A549 (cell line): Measurements from ENCODE around the gene JARID2. TPM values are rescaled to one million over a fixed set of nuclear protein-coding genes. Genes with fewer than 3 reads are reported as not detected.

Experiments
- ATAC-seq, 2 experiments: fragments of 200-7000 bp in 1 of 2; fragments of >200 bp in 1 of 2; cut with Nextera tagmentation in 1 of 2; cut with Tn5 transposase in 1 of 2; 3 replicates each; pipeline versions ENCODE4 v1.8.0 to v1.9.1; 2018 to 2020; ENCODE audit warnings: mild to moderate bottlenecking in 1 of 2, moderate library complexity in 1 of 2
- CTCF ChIA-PET: fragments of 300-600 bp; sonication (Branson Sonifier 250); formaldehyde crosslinking; extraction: SDS; loops from one replicate; lab custom pipeline; 2021; ENCODE audit warnings: antibody characterized with exemption, inconsistent platforms; lab: Yijun Ruan, JAX
- POLR2A ChIA-PET: fragments of 350-600 bp; formaldehyde crosslinking; extraction: SDS; loops from one replicate; lab custom pipeline; 2021; ENCODE audit warnings: antibody characterized with exemption, inconsistent platforms; lab: Yijun Ruan, JAX
- DNase-seq, 2 experiments: peaks; one replicate each; pipeline versions ENCODE4 v3.0.0 to v3.0.0-alpha.2; 2011 to 2016; ENCODE audit warnings: low read depth in 1 of 2, low spot score in 1 of 2
- FAIRE-seq: peaks from 2 replicates; lab custom pipeline; 2011; peaks lifted over from hg19 to GRCh38; lab: Jason Lieb, UNC
- H3K27ac ChIP-seq, 2 experiments: fragments of >200 bp; sonication (Bioruptor Twin); formaldehyde crosslinking; 3 replicates each; pipeline ENCODE4 v1.5.1; 2016 to 2017
- H3K4me1 ChIP-seq: fragments of >200 bp; sonication (Bioruptor Twin); formaldehyde crosslinking; 3 replicates; pipeline ENCODE4 v1.6.1; 2016
- H3K4me2 ChIP-seq: fragments of >200 bp; sonication (Bioruptor Twin); formaldehyde crosslinking; 3 replicates; pipeline ENCODE4 v1.6.1; 2016
- H3K4me3 ChIP-seq: fragments of >200 bp; sonication (Bioruptor Twin); formaldehyde crosslinking; 3 replicates; pipeline ENCODE4 v1.5.1; 2016
- H3K9me3 ChIP-seq: fragments of >200 bp; sonication (Bioruptor Twin); formaldehyde crosslinking; 3 replicates; pipeline ENCODE4 v1.6.1; 2016
- CBX8 ChIP-seq: fragments of 200-600 bp; sonication (generic); IDR thresholded peaks from 2 replicates; pipeline ENCODE4 v1.6.1; 2016
- CEBPB ChIP-seq, 2 experiments: fragments of >200 bp in 1 of 2; sonication (Bioruptor Twin) in 1 of 2; formaldehyde crosslinking in 1 of 2; IDR thresholded peaks; 2 replicates each; pipeline ENCODE4 v1.6.1; 2012 to 2016
- CHD2 ChIP-seq: fragments of 150-350 bp; IDR thresholded peaks from 2 replicates; pipeline ENCODE4 v1.6.1; 2014; ENCODE audit warnings: low read length; ENCODE audit not compliant: partially characterized antibody
- CHD4 ChIP-seq: fragments of 200-600 bp; sonication (generic); IDR thresholded peaks from 2 replicates; pipeline ENCODE4 v1.6.1; 2016; ENCODE audit warnings: antibody characterized with exemption, mild to moderate bottlenecking, borderline replicate concordance
- EP300 ChIP-seq, 2 experiments: fragments of >200 bp; sonication (Bioruptor Twin); formaldehyde crosslinking; IDR thresholded peaks; 2 replicates in 1 of 2; 3 replicates in 1 of 2; pipeline ENCODE4 v1.6.1; 2016 to 2017
- FOSB ChIP-seq: fragments of 250-450 bp; sonication (Bioruptor Pico); IDR thresholded peaks from 2 replicates; pipeline ENCODE4 v1.5.0; 2020; ENCODE audit warnings: mild to moderate bottlenecking, moderate library complexity
- FOSL2 ChIP-seq, 2 experiments: fragments of 450-650 bp in 1 of 2; fragments of >200 bp in 1 of 2; sonication (Bioruptor Twin) in 1 of 2; formaldehyde crosslinking; IDR thresholded peaks; 2 replicates each; pipeline versions ENCODE4 v1.5.0 to v1.6.1; 2016 to 2020; ENCODE audit warnings: mild to moderate bottlenecking in 1 of 2, moderate library complexity in 1 of 2
- HOXB13 ChIP-seq: fragments of 250-450 bp; sonication (Bioruptor Pico); IDR thresholded peaks from 2 replicates; pipeline ENCODE4 v1.5.0; 2020; ENCODE audit warnings: low read depth, mild to moderate bottlenecking, moderate library complexity
- JUNB ChIP-seq: fragments of >200 bp; sonication (Bioruptor Twin); formaldehyde crosslinking; IDR thresholded peaks from 2 replicates; pipeline ENCODE4 v1.6.1; 2016
- KDM1A ChIP-seq: fragments of 200-600 bp; sonication (generic); IDR thresholded peaks from 2 replicates; pipeline ENCODE4 v1.6.1; 2016; ENCODE audit warnings: low read depth, mild to moderate bottlenecking
- MAZ ChIP-seq: fragments of 150-350 bp; IDR thresholded peaks from 2 replicates; pipeline ENCODE4 v1.6.1; 2014; ENCODE audit warnings: antibody characterized with exemption, low read depth, low read length, borderline replicate concordance
- NFE2L2 ChIP-seq: fragments of 150-350 bp; conservative IDR thresholded peaks from 2 replicates; pipeline ENCODE4 v1.6.1; 2014; ENCODE audit warnings: low read length
- NPAS2 ChIP-seq: fragments of 250-450 bp; sonication (Bioruptor Pico); IDR thresholded peaks from 2 replicates; pipeline ENCODE4 v1.8.0; 2022; ENCODE audit warnings: mild to moderate bottlenecking, moderate library complexity, borderline replicate concordance
- NR3C1 ChIP-seq: fragments of >200 bp; sonication (Bioruptor Twin); formaldehyde crosslinking; IDR thresholded peaks from 3 replicates; pipeline ENCODE4 v1.6.1; 2017
- POLR2A ChIP-seq: IDR thresholded peaks from 2 replicates; pipeline ENCODE4 v1.6.1; 2012; ENCODE audit warnings: mild to moderate bottlenecking, low read length
- POLR2AphosphoS2 ChIP-seq: conservative IDR thresholded peaks from 2 replicates; pipeline ENCODE4 v1.6.1; 2012; ENCODE audit warnings: low read length, improper control_type of control experiment, inconsistent platforms
- RAD21 ChIP-seq, 2 experiments: fragments of >200 bp in 1 of 2; sonication (Bioruptor Twin) in 1 of 2; formaldehyde crosslinking in 1 of 2; IDR thresholded peaks in 1 of 2; conservative IDR thresholded peaks in 1 of 2; 2 replicates in 1 of 2; 3 replicates in 1 of 2; pipeline ENCODE4 v1.6.1; 2012 to 2018; ENCODE audit warnings: inconsistent platforms in 1 of 2
- RARB ChIP-seq: fragments of 250-450 bp; sonication (Bioruptor Pico); IDR thresholded peaks from 2 replicates; pipeline ENCODE4 v1.8.0; 2021; ENCODE audit warnings: mild to moderate bottlenecking, moderate library complexity
- RCOR1 ChIP-seq: fragments of 150-350 bp; IDR thresholded peaks from 2 replicates; pipeline ENCODE4 v1.6.1; 2014; ENCODE audit warnings: antibody characterized with exemption, low read length, low read depth
- SMC3 ChIP-seq: fragments of >200 bp; sonication (Bioruptor Twin); formaldehyde crosslinking; IDR thresholded peaks from 3 replicates; pipeline ENCODE4 v1.6.1; 2018; ENCODE audit warnings: inconsistent platforms
- TP53 ChIP-seq: fragments of 250-450 bp; sonication (Bioruptor Pico); IDR thresholded peaks from 2 replicates; pipeline ENCODE4 v1.5.0; 2021; ENCODE audit warnings: mild to moderate bottlenecking, moderate library complexity
- ZFP36 ChIP-seq: fragments of 450-650 bp; IDR thresholded peaks from 2 replicates; pipeline ENCODE4 v1.6.1; 2014; ENCODE audit warnings: borderline replicate concordance; ENCODE audit not compliant: partially characterized antibody
- ZNF302 ChIP-seq: fragments of 250-450 bp; sonication (Bioruptor Pico); IDR thresholded peaks from 2 replicates; pipeline ENCODE4 v1.9.0; 2021; ENCODE audit warnings: inconsistent platforms, mild to moderate bottlenecking, moderate library complexity
- ZSCAN20 ChIP-seq: fragments of 250-450 bp; sonication (Bioruptor Pico); IDR thresholded peaks from 2 replicates; pipeline ENCODE4 v1.8.0; 2022; ENCODE audit warnings: mild to moderate bottlenecking, moderate library complexity
- WGBS: methylation state at CpG from one replicate; pipeline ENCODE4 v1.1.6; 2017; ENCODE audit errors: missing lambda C conversion rate; 5-methylcytosine and 5-hydroxymethylcytosine counted together
- polyA plus RNA-seq, 4 experiments: library from polyadenylated mRNA; depleted of rRNA in 3 of 4; stranded (reverse); fragments of >200 nt; fragmentation: RNase III in 1 of 4; extraction: RNeasy Plus Mini Kit Qiagen cat#74134 plus additional on column Dnase treatment in 1 of 4; gene quantifications; 2 replicates in 3 of 4; 3 replicates in 1 of 4; pipeline ENCODE4 v1.2.3, GENCODE V29; 2011 to 2017
- TF ChIP-seq, protein P1 (sequence below): IDR thresholded peaks from 2 replicates; pipeline ENCODE4 v1.6.1; 2012; ENCODE audit warnings: low read depth, borderline replicate concordance
- TF ChIP-seq, protein P2 (sequence below): IDR thresholded peaks from 2 replicates; pipeline ENCODE4 v1.6.1; 2012
- TF ChIP-seq, protein P3 (sequence below): fragments of >200 bp; sonication (Bioruptor Twin); formaldehyde crosslinking; IDR thresholded peaks from 2 replicates; pipeline ENCODE4 v1.6.1; 2016
- TF ChIP-seq, protein P4 (sequence below): fragments of 150-350 bp; IDR thresholded peaks from 2 replicates; pipeline ENCODE4 v1.6.1; 2014; ENCODE audit warnings: low read depth, mild to moderate bottlenecking, low read length
- TF ChIP-seq, protein P5 (sequence below): fragments of >200 bp; sonication (Bioruptor Twin); formaldehyde crosslinking; IDR thresholded peaks from 3 replicates; pipeline ENCODE4 v1.5.1; 2016
- TF ChIP-seq, protein P6 (sequence below): fragments of 250-450 bp; sonication (Bioruptor Pico); IDR thresholded peaks from 2 replicates; pipeline ENCODE4 v1.5.0; 2020; ENCODE audit warnings: low read depth, mild to moderate bottlenecking, moderate library complexity
- TF ChIP-seq, protein P7 (sequence below): fragments of 250-450 bp; sonication (Bioruptor Pico); IDR thresholded peaks from 2 replicates; pipeline ENCODE4 v1.5.0; 2021; ENCODE audit warnings: mild to moderate bottlenecking, moderate library complexity, borderline replicate concordance

JARID2 gene
- polyA plus RNA-seq, 2 of the 4 experiments (the other 2 are of a cell fraction) = 7.8 to 8.3 TPM

DNA sequence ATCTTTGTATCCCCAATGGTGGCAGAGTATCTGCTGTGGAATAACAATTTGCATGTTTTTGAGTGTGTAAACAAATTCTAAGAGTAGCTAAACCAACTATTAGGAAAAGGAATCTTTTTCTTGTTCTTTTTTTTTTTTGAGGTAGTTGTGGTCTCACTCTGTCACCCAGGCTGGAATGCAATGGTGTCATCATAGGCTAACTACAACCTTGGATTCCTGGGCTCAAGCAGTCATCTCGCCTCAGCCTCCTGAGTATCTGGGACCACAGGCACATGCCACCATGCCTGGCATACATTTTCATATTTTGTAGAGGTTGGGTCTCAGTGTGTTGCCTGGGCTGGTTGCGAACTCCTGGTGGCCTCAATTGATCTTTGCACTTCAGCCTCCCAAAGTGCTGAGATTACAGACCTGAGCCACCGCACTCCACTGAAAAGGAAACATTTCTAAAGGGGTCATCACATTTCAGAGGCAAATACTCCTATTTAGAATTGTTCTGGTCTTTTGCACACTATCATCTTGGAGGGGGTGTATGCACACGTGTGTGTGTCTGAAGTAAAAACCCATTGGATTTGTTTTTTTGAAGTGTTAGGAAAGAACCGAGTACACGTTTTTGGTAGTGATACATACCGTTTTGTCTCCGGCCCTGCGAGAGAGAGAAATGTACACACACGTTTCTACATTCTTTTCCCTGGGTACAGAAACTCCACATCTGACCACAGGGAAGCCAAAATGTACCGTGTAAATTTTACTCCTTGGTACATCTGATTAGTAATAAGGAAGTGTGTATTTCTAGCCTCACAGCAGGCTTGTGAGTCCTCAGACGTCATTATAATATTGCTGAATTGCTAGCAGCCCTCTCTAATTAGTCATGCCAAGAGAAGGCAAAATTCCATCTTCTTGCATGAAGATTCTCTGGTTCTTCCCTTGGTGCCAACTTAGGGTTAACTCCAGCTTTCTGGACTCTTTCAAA, 183.6 kb downstream of the JARID2 start:
- DNase-seq = no peak
- FAIRE-seq = no peak
- H3K9me3 ChIP-seq = no peaks in the 10 kb centered on the region; the same call in 2 of the 3 replicates
- no peak overlapping the region for H3K4me2 ChIP-seq
- H3K27ac ChIP-seq = no peak overlapping the region; a peak in 1 of 6 replicates
- ATAC-seq = no peak
- H3K4me1 ChIP-seq = peaks cover 28% of the 10 kb centered on the region; the same call in 2 of the 3 replicates
- WGBS = 83% methylated on average over 12 of the region's 12 CpGs
- POLR2A ChIA-PET = no interaction called here
- CTCF ChIA-PET = interaction anchor here (0.6 to 1.0 kb wide), 2 partner anchors 16 to 513 kb away, joined by 3 to 4 read pairs; no protein-coding TSS in a partner anchor
- H3K4me3 ChIP-seq = no peak overlapping the region
- no peak for TF ChIP-seq EP300 (IDR thresholded peaks at IDR 0.05)
- TF ChIP-seq RAD21 (conservative IDR thresholded peaks at IDR 0.05 in 1 of 2, IDR thresholded peaks at IDR 0.05 in 1 of 2) = no peak
- TF ChIP-seq POLR2A = no peak
- TF ChIP-seq ZSCAN20 (CRISPR knock-in tag) = no peak
- TF ChIP-seq HOXB13 = no peak
- TF ChIP-seq JUNB = no peak
- TF ChIP-seq, protein P1, sequence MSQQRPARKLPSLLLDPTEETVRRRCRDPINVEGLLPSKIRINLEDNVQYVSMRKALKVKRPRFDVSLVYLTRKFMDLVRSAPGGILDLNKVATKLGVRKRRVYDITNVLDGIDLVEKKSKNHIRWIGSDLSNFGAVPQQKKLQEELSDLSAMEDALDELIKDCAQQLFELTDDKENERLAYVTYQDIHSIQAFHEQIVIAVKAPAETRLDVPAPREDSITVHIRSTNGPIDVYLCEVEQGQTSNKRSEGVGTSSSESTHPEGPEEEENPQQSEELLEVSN = no peak
- no peak for TF ChIP-seq ZNF302 (CRISPR knock-in tag)
- no peak for TF ChIP-seq TP53 (CRISPR knock-in tag)
- TF ChIP-seq CHD2 = no peak
- TF ChIP-seq RARB (CRISPR knock-in tag) = no peak
- TF ChIP-seq NPAS2 (CRISPR knock-in tag) = no peak
- TF ChIP-seq SMC3 = no peak
- TF ChIP-seq KDM1A = no peak
- no peak for TF ChIP-seq FOSL2 (IDR thresholded peaks at IDR 0.05)
- TF ChIP-seq FOSL2 (CRISPR knock-in tag; IDR thresholded peaks at IDR 0.05) = no peak
- no peak for TF ChIP-seq POLR2AphosphoS2
- TF ChIP-seq NR3C1 = no peak
- no peak for TF ChIP-seq RCOR1
- TF ChIP-seq, protein P2, sequence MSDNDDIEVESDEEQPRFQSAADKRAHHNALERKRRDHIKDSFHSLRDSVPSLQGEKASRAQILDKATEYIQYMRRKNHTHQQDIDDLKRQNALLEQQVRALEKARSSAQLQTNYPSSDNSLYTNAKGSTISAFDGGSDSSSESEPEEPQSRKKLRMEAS = no peak

DNA sequence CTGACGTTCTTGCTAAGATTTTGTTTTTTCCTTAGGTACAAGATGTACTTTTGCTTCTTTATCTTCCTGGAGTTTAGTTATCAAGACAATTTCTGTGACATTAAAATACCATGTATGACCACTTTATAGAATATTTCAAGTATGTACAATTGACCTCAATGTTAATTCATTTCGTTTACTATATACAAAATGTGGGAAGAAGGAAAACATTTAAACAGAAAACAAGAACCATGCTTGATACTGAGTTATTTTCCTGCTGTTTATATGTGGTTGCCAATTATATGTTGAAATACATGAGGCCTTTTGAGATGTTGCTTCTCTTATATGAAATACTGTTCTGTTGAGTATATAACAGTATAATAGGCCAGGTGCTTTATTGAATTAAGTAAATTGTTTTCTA, 184.3 kb downstream of the JARID2 start:
- Histone ChIP-seq H3K4me3 (no peak overlapping the region), H3K9me3 (peaks cover 7% of the 10 kb centered on the region; the same call in 1 of the 3 replicates), H3K4me1 (peaks cover 28% of the 10 kb centered on the region; the same call in 2 of the 3 replicates), H3K27ac (no peak overlapping the region; a peak in 1 of 6 replicates), H3K4me2 (no peak overlapping the region)
- POLR2A ChIA-PET = no interaction called here
- CTCF ChIA-PET = no interaction called here
- 80% methylated on average over 2 of the region's 2 CpGs for WGBS
- DNase-seq (no peak), FAIRE-seq (no peak), ATAC-seq (no peak)
- no peak for TF ChIP-seq ZFP36
- no peak for TF ChIP-seq NFE2L2
- TF ChIP-seq CBX8 = no peak
- TF ChIP-seq, protein P3, sequence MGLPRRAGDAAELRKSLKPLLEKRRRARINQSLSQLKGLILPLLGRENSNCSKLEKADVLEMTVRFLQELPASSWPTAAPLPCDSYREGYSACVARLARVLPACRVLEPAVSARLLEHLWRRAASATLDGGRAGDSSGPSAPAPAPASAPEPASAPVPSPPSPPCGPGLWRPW = no peak
- TF ChIP-seq, protein P4, sequence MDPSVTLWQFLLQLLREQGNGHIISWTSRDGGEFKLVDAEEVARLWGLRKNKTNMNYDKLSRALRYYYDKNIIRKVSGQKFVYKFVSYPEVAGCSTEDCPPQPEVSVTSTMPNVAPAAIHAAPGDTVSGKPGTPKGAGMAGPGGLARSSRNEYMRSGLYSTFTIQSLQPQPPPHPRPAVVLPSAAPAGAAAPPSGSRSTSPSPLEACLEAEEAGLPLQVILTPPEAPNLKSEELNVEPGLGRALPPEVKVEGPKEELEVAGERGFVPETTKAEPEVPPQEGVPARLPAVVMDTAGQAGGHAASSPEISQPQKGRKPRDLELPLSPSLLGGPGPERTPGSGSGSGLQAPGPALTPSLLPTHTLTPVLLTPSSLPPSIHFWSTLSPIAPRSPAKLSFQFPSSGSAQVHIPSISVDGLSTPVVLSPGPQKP = no peak
- TF ChIP-seq, protein P5, sequence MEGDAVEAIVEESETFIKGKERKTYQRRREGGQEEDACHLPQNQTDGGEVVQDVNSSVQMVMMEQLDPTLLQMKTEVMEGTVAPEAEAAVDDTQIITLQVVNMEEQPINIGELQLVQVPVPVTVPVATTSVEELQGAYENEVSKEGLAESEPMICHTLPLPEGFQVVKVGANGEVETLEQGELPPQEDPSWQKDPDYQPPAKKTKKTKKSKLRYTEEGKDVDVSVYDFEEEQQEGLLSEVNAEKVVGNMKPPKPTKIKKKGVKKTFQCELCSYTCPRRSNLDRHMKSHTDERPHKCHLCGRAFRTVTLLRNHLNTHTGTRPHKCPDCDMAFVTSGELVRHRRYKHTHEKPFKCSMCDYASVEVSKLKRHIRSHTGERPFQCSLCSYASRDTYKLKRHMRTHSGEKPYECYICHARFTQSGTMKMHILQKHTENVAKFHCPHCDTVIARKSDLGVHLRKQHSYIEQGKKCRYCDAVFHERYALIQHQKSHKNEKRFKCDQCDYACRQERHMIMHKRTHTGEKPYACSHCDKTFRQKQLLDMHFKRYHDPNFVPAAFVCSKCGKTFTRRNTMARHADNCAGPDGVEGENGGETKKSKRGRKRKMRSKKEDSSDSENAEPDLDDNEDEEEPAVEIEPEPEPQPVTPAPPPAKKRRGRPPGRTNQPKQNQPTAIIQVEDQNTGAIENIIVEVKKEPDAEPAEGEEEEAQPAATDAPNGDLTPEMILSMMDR = no peak
- TF ChIP-seq MAZ = no peak
- no peak for TF ChIP-seq ZNF302 (CRISPR knock-in tag)
- TF ChIP-seq FOSB (CRISPR knock-in tag) = no peak
- TF ChIP-seq, protein P6, sequence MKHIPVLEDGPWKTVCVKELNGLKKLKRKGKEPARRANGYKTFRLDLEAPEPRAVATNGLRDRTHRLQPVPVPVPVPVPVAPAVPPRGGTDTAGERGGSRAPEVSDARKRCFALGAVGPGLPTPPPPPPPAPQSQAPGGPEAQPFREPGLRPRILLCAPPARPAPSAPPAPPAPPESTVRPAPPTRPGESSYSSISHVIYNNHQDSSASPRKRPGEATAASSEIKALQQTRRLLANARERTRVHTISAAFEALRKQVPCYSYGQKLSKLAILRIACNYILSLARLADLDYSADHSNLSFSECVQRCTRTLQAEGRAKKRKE = no peak
- no peak for TF ChIP-seq CHD4
- no peak for TF ChIP-seq JUNB
- no peak for TF ChIP-seq SMC3
- no peak for TF ChIP-seq CEBPB (IDR thresholded peaks at IDR 0.05)
- TF ChIP-seq POLR2AphosphoS2 = no peak
- TF ChIP-seq, protein P7, sequence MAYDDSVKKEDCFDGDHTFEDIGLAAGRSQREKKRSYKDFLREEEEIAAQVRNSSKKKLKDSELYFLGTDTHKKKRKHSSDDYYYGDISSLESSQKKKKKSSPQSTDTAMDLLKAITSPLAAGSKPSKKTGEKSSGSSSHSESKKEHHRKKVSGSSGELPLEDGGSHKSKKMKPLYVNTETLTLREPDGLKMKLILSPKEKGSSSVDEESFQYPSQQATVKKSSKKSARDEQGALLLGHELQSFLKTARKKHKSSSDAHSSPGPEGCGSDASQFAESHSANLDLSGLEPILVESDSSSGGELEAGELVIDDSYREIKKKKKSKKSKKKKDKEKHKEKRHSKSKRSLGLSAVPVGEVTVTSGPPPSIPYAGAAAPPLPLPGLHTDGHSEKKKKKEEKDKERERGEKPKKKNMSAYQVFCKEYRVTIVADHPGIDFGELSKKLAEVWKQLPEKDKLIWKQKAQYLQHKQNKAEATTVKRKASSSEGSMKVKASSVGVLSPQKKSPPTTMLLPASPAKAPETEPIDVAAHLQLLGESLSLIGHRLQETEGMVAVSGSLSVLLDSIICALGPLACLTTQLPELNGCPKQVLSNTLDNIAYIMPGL (CRISPR knock-in tag) = no peak
